H1 (cell line): ENCODE measurements around the gene CDK5RAP2. TPM values are rescaled to one million over a fixed set of nuclear protein-coding genes. Genes with fewer than 3 reads are reported as not detected.

Experiments
- CTCF ChIA-PET: fragments of 300-600 bp; sonication (Branson Sonifier 250); formaldehyde crosslinking; loops from one replicate; lab custom pipeline; 2021; ENCODE audit not compliant: partially characterized antibody; lab: Charles Lee
- POLR2A ChIA-PET: fragments of 300-600 bp; sonication (Branson Sonifier 250); formaldehyde crosslinking; loops from one replicate; lab custom pipeline; 2021; ENCODE audit warnings: inconsistent platforms; ENCODE audit not compliant: partially characterized antibody; lab: Charles Lee
- DNase-seq, 2 experiments: peaks; one replicate each; pipeline versions ENCODE4 v3.0.0 to v3.0.0-alpha.2; 2010 to 2022; ENCODE audit warnings: low spot score in 2 of 2, low read depth in 1 of 2, mixed read lengths in 1 of 2
- FAIRE-seq: peaks from 2 replicates; lab custom pipeline; 2011; peaks lifted over from hg19 to GRCh38; lab: Jason Lieb, UNC
- H2AFZ ChIP-seq: 2 replicates; pipeline ENCODE4 v1.8.1; 2012; ENCODE audit warnings: low read length, inconsistent platforms
- H2AK5ac ChIP-seq: 2 replicates; pipeline ENCODE4 v1.6.1; 2013; ENCODE audit warnings: low read depth, low read length
- H2BK120ac ChIP-seq: replicated peaks from 2 replicates; pipeline ENCODE3; 2013; ENCODE audit warnings: low read depth, low read length, inconsistent platforms
- H2BK12ac ChIP-seq: 2 replicates; pipeline ENCODE4 v1.6.1; 2013; ENCODE audit warnings: low read depth, low read length
- H2BK15ac ChIP-seq: 2 replicates; pipeline ENCODE4 v1.6.1; 2013; ENCODE audit warnings: low read length
- H2BK20ac ChIP-seq: 2 replicates; pipeline ENCODE4 v1.6.1; 2013; ENCODE audit warnings: low read length
- H2BK5ac ChIP-seq: 2 replicates; pipeline ENCODE4 v1.6.1; 2013; ENCODE audit warnings: low read depth, low read length
- H3K14ac ChIP-seq: 2 replicates; pipeline ENCODE4 v1.6.1; 2013; ENCODE audit warnings: inconsistent platforms; ENCODE audit not compliant: insufficient read length
- H3K18ac ChIP-seq: 2 replicates; pipeline ENCODE4 v1.6.1; 2013; ENCODE audit warnings: low read length; ENCODE audit errors: extremely low read depth
- H3K23ac ChIP-seq: 2 replicates; pipeline ENCODE4 v1.6.1; 2013; ENCODE audit warnings: inconsistent platforms; ENCODE audit not compliant: insufficient read length
- H3K23me2 ChIP-seq: 2 replicates; pipeline ENCODE4 v1.6.1; 2013; ENCODE audit warnings: low read depth, low read length
- H3K27ac ChIP-seq: 2 replicates; pipeline ENCODE4 v1.6.1; 2011; ENCODE audit warnings: low read depth, low read length, inconsistent platforms
- H3K27me3 ChIP-seq, 4 experiments: replicated peaks in 1 of 4; 1 replicate in 1 of 4; 2 replicates in 3 of 4; pipeline versions ENCODE4 v1.6.1 to v1.8.1; 2011 to 2013; ENCODE audit warnings: low read length in 3 of 4, mild to moderate bottlenecking in 3 of 4, inconsistent platforms in 2 of 4, mixed read lengths in 2 of 4, moderate library complexity in 1 of 4; ENCODE audit not compliant: control insufficient read depth in 3 of 4, insufficient read depth in 3 of 4; ENCODE audit errors: extremely low read depth in 1 of 4
- H3K36me3 ChIP-seq, 4 experiments: 2 replicates each; pipeline versions ENCODE4 v1.6.1 to v1.8.1; 2011 to 2013; ENCODE audit warnings: mild to moderate bottlenecking in 4 of 4, low read length in 3 of 4, moderate library complexity in 2 of 4, control low read depth in 1 of 4, inconsistent platforms in 1 of 4; ENCODE audit not compliant: insufficient read depth in 4 of 4, control insufficient read depth in 2 of 4
- H3K4ac ChIP-seq: replicated peaks from 2 replicates; pipeline ENCODE3; 2013; ENCODE audit warnings: low read length, low read depth, mixed read lengths, inconsistent platforms; ENCODE audit not compliant: insufficient read length
- H3K4me1 ChIP-seq, 4 experiments: replicated peaks in 1 of 4; 1 replicate in 1 of 4; 2 replicates in 3 of 4; pipeline versions ENCODE4 v1.6.1 to v1.8.1; 2011 to 2013; ENCODE audit warnings: low read length in 3 of 4, inconsistent platforms in 2 of 4, mixed read lengths in 1 of 4; ENCODE audit not compliant: insufficient read depth in 4 of 4, control insufficient read depth in 3 of 4
- H3K4me2 ChIP-seq, 2 experiments: 2 replicates each; pipeline versions ENCODE4 v1.6.1 to v1.8.1; 2011 to 2013; ENCODE audit warnings: low read depth in 2 of 2, low read length in 2 of 2, control low read depth in 1 of 2, inconsistent platforms in 1 of 2, mild to moderate bottlenecking in 1 of 2; ENCODE audit not compliant: insufficient read depth in 1 of 2
- H3K4me3 ChIP-seq, 4 experiments: fragments of 200-600, 300-600 bp in 1 of 4; sonication (generic), shearing (Covaris generic), sonication (Bioruptor Twin) in 1 of 4; 2 replicates each; pipeline versions ENCODE4 v1.5.1 to v1.8.1; 2011 to 2016; ENCODE audit warnings: low read length in 4 of 4, low read depth in 3 of 4, control low read depth in 2 of 4, inconsistent platforms in 2 of 4, mild to moderate bottlenecking in 2 of 4, mixed read lengths in 1 of 4, moderate library complexity in 1 of 4; ENCODE audit not compliant: insufficient read depth in 2 of 4; ENCODE audit errors: extremely low read depth in 1 of 4
- H3K56ac ChIP-seq: replicated peaks from 2 replicates; pipeline ENCODE3; 2013; ENCODE audit warnings: low read depth, mild to moderate bottlenecking, mixed read lengths, low read length, inconsistent platforms; ENCODE audit not compliant: insufficient read length
- H3K79me1 ChIP-seq: 2 replicates; pipeline ENCODE4 v1.6.1; 2013; ENCODE audit warnings: low read depth, low read length, control low read depth
- H3K79me2 ChIP-seq, 2 experiments: 2 replicates each; pipeline versions ENCODE4 v1.6.1 to v1.8.1; 2012 to 2013; ENCODE audit warnings: low read length in 2 of 2, mild to moderate bottlenecking in 2 of 2, inconsistent platforms in 1 of 2; ENCODE audit not compliant: insufficient read depth in 2 of 2, control insufficient read depth in 1 of 2
- H3K9ac ChIP-seq, 4 experiments: replicated peaks in 1 of 4; 1 replicate in 1 of 4; 2 replicates in 3 of 4; pipeline versions ENCODE4 v1.6.1 to v1.8.1; 2011 to 2013; ENCODE audit warnings: low read depth in 3 of 4, low read length in 3 of 4, control low read depth in 2 of 4, mild to moderate bottlenecking in 2 of 4, moderate library complexity in 2 of 4, inconsistent platforms in 1 of 4; ENCODE audit errors: extremely low read depth in 1 of 4
- H3K9me3 ChIP-seq, 2 experiments: 2 replicates each; pipeline versions ENCODE4 v1.6.1 to v1.8.1; 2012 to 2013; ENCODE audit warnings: mild to moderate bottlenecking in 2 of 2, moderate library complexity in 2 of 2, control low read depth in 1 of 2, inconsistent platforms in 1 of 2, low read depth in 1 of 2, low read length in 1 of 2, mixed read lengths in 1 of 2; ENCODE audit not compliant: insufficient read depth in 2 of 2
- H4K20me1 ChIP-seq, 2 experiments: replicated peaks in 1 of 2; 2 replicates each; pipeline versions ENCODE3 to v1.8.1; 2011 to 2013; ENCODE audit warnings: inconsistent platforms in 2 of 2, low read length in 2 of 2, mild to moderate bottlenecking in 1 of 2; ENCODE audit not compliant: insufficient read depth in 2 of 2, control insufficient read depth in 1 of 2
- H4K5ac ChIP-seq: 2 replicates; pipeline ENCODE4 v1.6.1; 2013; ENCODE audit warnings: low read length, low read depth, mixed read lengths, inconsistent platforms; ENCODE audit not compliant: insufficient read length
- H4K8ac ChIP-seq: 2 replicates; pipeline ENCODE4 v1.8.0; 2013; ENCODE audit warnings: mild to moderate bottlenecking, moderate library complexity, low read length, inconsistent platforms; ENCODE audit not compliant: insufficient read depth; ENCODE audit errors: extremely low read depth
- H4K91ac ChIP-seq: replicated peaks from 2 replicates; pipeline ENCODE3; 2013; ENCODE audit warnings: low read length, mixed read lengths, inconsistent platforms; ENCODE audit not compliant: insufficient read length
- HDAC6 ChIP-seq: IDR thresholded peaks from one replicate; pipeline ENCODE4 v1.7.1; 2012; ENCODE audit warnings: low read depth, mild to moderate bottlenecking, inconsistent platforms, low read length, moderate library complexity
- POU5F1 ChIP-seq: IDR thresholded peaks from 2 replicates; pipeline ENCODE4 v1.6.1; 2011; ENCODE audit warnings: low read depth, mild to moderate bottlenecking, low read length, moderate library complexity
- SP4 ChIP-seq: IDR thresholded peaks from 2 replicates; pipeline ENCODE4 v1.6.1; 2012; ENCODE audit warnings: low read length, inconsistent platforms
- TCF12 ChIP-seq: IDR thresholded peaks from 2 replicates; pipeline ENCODE4 v1.6.1; 2011; ENCODE audit warnings: low read depth, mild to moderate bottlenecking, low read length
- ZNF274 ChIP-seq: IDR thresholded peaks from 2 replicates; pipeline ENCODE4 v1.7.0; 2012; ENCODE audit warnings: low read length, borderline replicate concordance; ENCODE audit errors: extremely low read depth
- WGBS, 2 experiments: shearing (Covaris generic) in 1 of 2; methylation state at CpG; one replicate each; pipeline versions ENCODE4 v1.1.6 to v1.1.7; 2013 to 2015; ENCODE audit warnings: low lambda C conversion rate in 2 of 2, mixed read lengths in 2 of 2, inconsistent platforms in 1 of 2, low coverage in 1 of 2, missing lambda C conversion rate in 1 of 2; ENCODE audit not compliant: insufficient replicate concordance in 2 of 2, insufficient coverage in 1 of 2, insufficient read length in 1 of 2; ENCODE audit errors: extremely low coverage in 1 of 2, missing lambda C conversion rate in 1 of 2; 5-methylcytosine and 5-hydroxymethylcytosine counted together
- polyA plus RNA-seq, 7 experiments: library from polyadenylated mRNA; depleted of rRNA in 3 of 7; stranded (reverse) in 5 of 7; unstranded in 2 of 7; fragments of >200 nt in 5 of 7; fragments of 200-250 nt in 2 of 7; gene quantifications; 1 replicate in 5 of 7; 2 replicates in 1 of 7; 4 replicates in 1 of 7; pipeline versions ENCODE4 v1.2.1 to v1.2.3, GENCODE V29; 2011 to 2013; ENCODE audit warnings: missing spikeins in 2 of 7, mixed read lengths in 2 of 7
- total RNA-seq: library from RNA; stranded (reverse); fragmentation: NEBNext Ultra II Directional; extraction: Animal tissue kit (Norgen Biotek cat#: 25700); gene quantifications from 2 replicates; pipeline ENCODE4 v1.2.1, GENCODE V29; 2021
- TF ChIP-seq, protein P1 (sequence below): IDR thresholded peaks from 2 replicates; pipeline ENCODE4 v1.6.1; 2011; ENCODE audit warnings: low read length, improper control_type of control experiment

Gene CDK5RAP2
- total and polyA plus RNA-seq, 2 of the 8 experiments (the other 6 are each of a cell fraction or from before 2014, with no cell fraction given), result 19.8 to 49.4 TPM

DNA sequence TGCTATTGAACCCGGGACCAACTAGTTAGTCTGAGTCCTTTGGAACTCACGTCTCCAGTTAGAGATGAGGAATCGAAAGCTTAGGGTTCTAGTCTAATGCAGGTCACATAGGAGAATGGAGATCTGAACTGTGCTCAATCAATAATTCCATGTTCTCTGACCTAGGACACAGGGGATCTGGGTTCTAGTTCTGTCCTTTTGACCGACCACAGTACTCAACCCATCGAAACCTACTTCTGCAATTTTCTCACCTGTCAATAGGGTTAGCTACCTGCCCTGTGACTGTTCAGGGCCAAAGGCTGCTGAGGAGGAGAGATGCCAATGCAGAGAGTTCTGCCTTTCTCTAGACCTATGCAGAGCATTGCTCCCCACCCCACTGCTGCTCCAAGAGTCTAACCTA, 187.7 kb downstream of the CDK5RAP2 start:
- Histone ChIP-seq H2AFZ (no peak overlapping the region), H4K8ac (no peak overlapping the region), H3K27me3 (no peaks in the 10 kb centered on the region), H4K91ac (no peak overlapping the region), H2BK15ac (no peak overlapping the region), H3K23me2 (no peaks in the 10 kb centered on the region), H3K9ac (no peak overlapping the region), H3K4me2 (no peak overlapping the region), H2BK120ac (no peak overlapping the region), H3K23ac (no peak overlapping the region), H3K56ac (no peak overlapping the region), H3K4me3 (no peak overlapping the region), H3K9me3 (no peaks in the 10 kb centered on the region), H3K14ac (no peak overlapping the region), H3K36me3 (peaks cover 14 to 65% (median 38%) of the 10 kb centered on the region in 4 experiments), H3K18ac (no peak overlapping the region), H3K4me1 (no peaks in the 10 kb centered on the region), H3K4ac (no peak overlapping the region), H3K79me1 (no peaks in the 10 kb centered on the region; the same call in 1 of the 2 replicates), H4K5ac (no peak overlapping the region), H3K27ac (no peak overlapping the region), H4K20me1 (no peaks in the 10 kb centered on the region), H2BK5ac (no peak overlapping the region), H2BK20ac (no peak overlapping the region), H3K79me2 (no peaks in the 10 kb centered on the region), H2AK5ac (no peak overlapping the region), H2BK12ac (no peak overlapping the region)
- ChIA-PET CTCF (interaction anchor here (0.9 to 2.1 kb wide), 2 partner anchors 18 to 46 kb away, joined by 4 read pairs; no protein-coding TSS in a partner anchor), POLR2A (no interaction called here)
- WGBS, 2 experiments, result 95% methylated on average over 5 of the region's 5 CpGs; no CpG with 5 or more reads in 1 of the 2 experiments
- no peak for DNase-seq
- FAIRE-seq, result no peak
- TF ChIP-seq SP4 (no peak), ZNF274 (no peak), TCF12 (no peak), HDAC6 (no peak), POU5F1 (no peak)
- TF ChIP-seq, protein P1, sequence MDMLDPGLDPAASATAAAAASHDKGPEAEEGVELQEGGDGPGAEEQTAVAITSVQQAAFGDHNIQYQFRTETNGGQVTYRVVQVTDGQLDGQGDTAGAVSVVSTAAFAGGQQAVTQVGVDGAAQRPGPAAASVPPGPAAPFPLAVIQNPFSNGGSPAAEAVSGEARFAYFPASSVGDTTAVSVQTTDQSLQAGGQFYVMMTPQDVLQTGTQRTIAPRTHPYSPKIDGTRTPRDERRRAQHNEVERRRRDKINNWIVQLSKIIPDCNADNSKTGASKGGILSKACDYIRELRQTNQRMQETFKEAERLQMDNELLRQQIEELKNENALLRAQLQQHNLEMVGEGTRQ, result no peak
